Pancreas (tissue), 10 donors: Measurements from ENCODE around the gene STK38L. TPM values are rescaled to one million over a fixed set of nuclear protein-coding genes. Genes with fewer than 3 reads are reported as not detected.
A peak's percentile ranks its signal among the peaks of the same experiment; 100 is the strongest.

ENCODE experiments used
- ATAC-seq, 4 donors: fragments of 200-7000 bp; cut with Tn5 transposase; one replicate each; pipeline versions ENCODE4 v1.8.0 to v1.9.1; 2020; ENCODE audit warnings: mild to moderate bottlenecking in 4 of 4, moderate library complexity in 4 of 4
- DNase-seq, 6 donors: peaks; one replicate each; pipeline ENCODE4 v3.0.0-alpha.2; 2020
- FAIRE-seq: peaks from 2 replicates; lab custom pipeline; 2012; peaks lifted over from hg19 to GRCh38; lab: Jason Lieb, UNC
- H3K27ac ChIP-seq, 4 donors: fragments of 200-600 bp; sonication (generic); 1 replicate in 3 of 4; 2 replicates in 1 of 4; pipeline versions ENCODE4 v1.5.0 to v1.8.0; 2020
- H3K27me3 ChIP-seq, 4 donors: fragments of 200-600 bp; one replicate each; pipeline ENCODE4 v1.8.0; 2021
- H3K36me3 ChIP-seq, 3 donors: fragments of 200-600 bp; sonication (generic) in 1 of 3; one replicate each; pipeline versions ENCODE4 v1.5.0 to v1.8.0; 2020 to 2021
- H3K4me1 ChIP-seq, 3 donors: fragments of 200-600 bp; one replicate each; pipeline ENCODE4 v1.8.0; 2021
- H3K4me3 ChIP-seq, 4 donors: fragments of 200-600 bp; sonication (generic) in 2 of 4; one replicate each; pipeline versions ENCODE4 v1.5.0 to v1.8.0; 2020 to 2021
- H3K9me3 ChIP-seq, 4 donors: fragments of 200-600 bp; one replicate each; pipeline ENCODE4 v1.8.0; 2021
- WGBS, 2 donors: extraction: QIAGEN DNeasy Blood & Tissue Kit; methylation state at CpG; one replicate each; pipeline ENCODE4 v1.1.7; 2013; 5-methylcytosine and 5-hydroxymethylcytosine counted together
- intact Hi-C, 3 donors: fragments of 100-400 bp; cut with DNase I; formaldehyde crosslinking; loops; one replicate each; pipeline versions ENCODE4 v1.11.1 to v1.14.2; 2022
- polyA plus RNA-seq, 2 donors: library from polyadenylated mRNA; stranded (reverse); fragments of 200-250 nt; gene quantifications; one replicate each; pipeline ENCODE4 v1.2.3, GENCODE V29; 2013
- total RNA-seq, 6 donors: library from RNA; stranded (reverse); fragmentation: NEBNext Ultra II Directional in 4 of 6; extraction: Animal tissue kit (Norgen Biotek cat#: 25700) in 4 of 6; gene quantifications; one replicate each; pipeline versions ENCODE4 v1.2.1 to v1.2.4, GENCODE V29; 2021 to 2023
- TF ChIP-seq, protein P1 (sequence below), 4 donors: fragments of 200-600 bp; sonication (generic) in 3 of 4; IDR thresholded peaks; one replicate each; pipeline versions ENCODE4 v1.5.0 to v1.8.0; 2021; ENCODE audit warnings: antibody characterized with exemption in 4 of 4
- donor health status: healthy with polysubstance abuse.
- donor health status: DM: no; HTN: no; CAD: no; lungs with moderate emphysema.
- donor health status: DM: no; HTN: no; CAD: no.
- donor health status: control.
- donor health status: control.
- donor health status: Bipolar disorder and iron deficiency.
- donor health status: DM: yes; HTN: yes; CAD: no.
- donor health status: DM: no; HTN: no; CAD: no.
- donor health status: DM: no; HTN: no; CAD: no.
- donor health status: DM: yes; HTN: yes; CAD: no.

STK38L gene
- total and polyA plus RNA-seq, 8 donors = 6.3 to 49.9 (median 12.0) TPM

DNA sequence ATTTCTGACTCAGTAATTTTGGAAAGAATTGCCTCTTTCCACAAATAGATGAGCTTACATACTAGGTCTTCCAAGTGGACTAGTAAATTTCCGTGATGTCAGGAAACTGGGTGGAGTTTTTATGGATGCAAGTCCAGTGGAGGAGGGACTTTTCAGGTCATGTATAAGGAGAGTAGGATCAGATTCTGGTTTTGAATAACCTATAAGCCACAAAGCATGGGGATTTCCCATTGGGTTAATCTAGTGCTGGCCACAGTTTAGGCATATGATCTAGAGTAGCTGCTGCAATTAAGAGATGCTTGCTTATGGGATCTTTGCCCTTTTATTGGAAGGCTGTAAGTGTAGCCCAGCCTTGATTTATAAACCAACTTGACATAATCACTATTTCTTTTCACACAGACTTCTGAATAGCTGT is 33.8 kb downstream of the STK38L start:
- peaks cover 17 to 43% (median 42%) of the 10 kb centered on the region in 3 donors for H3K4me1 ChIP-seq
- peak in 3 of 4 donors; percentile 50 to 72 (median 69) for ATAC-seq
- TF ChIP-seq, protein P1, sequence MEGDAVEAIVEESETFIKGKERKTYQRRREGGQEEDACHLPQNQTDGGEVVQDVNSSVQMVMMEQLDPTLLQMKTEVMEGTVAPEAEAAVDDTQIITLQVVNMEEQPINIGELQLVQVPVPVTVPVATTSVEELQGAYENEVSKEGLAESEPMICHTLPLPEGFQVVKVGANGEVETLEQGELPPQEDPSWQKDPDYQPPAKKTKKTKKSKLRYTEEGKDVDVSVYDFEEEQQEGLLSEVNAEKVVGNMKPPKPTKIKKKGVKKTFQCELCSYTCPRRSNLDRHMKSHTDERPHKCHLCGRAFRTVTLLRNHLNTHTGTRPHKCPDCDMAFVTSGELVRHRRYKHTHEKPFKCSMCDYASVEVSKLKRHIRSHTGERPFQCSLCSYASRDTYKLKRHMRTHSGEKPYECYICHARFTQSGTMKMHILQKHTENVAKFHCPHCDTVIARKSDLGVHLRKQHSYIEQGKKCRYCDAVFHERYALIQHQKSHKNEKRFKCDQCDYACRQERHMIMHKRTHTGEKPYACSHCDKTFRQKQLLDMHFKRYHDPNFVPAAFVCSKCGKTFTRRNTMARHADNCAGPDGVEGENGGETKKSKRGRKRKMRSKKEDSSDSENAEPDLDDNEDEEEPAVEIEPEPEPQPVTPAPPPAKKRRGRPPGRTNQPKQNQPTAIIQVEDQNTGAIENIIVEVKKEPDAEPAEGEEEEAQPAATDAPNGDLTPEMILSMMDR (IDR thresholded peaks at IDR 0.05) = no peak
- 63 to 80% methylated on average over 1 of the region's 1 CpG for WGBS, 2 donors
- intact Hi-C loops = no loop called here
- no peak overlapping the region for H3K4me3 ChIP-seq
- H3K27ac ChIP-seq = peak overlapping the region in 1 of 4 donors; percentile 39
- DNase-seq = peak in 1 of 6 donors; percentile 66
- H3K27me3 ChIP-seq = no peaks in the 10 kb centered on the region
- FAIRE-seq = peak; percentile 78
- H3K36me3 ChIP-seq = no peaks in the 10 kb centered on the region
- H3K9me3 ChIP-seq = no peaks in the 10 kb centered on the region

DNA sequence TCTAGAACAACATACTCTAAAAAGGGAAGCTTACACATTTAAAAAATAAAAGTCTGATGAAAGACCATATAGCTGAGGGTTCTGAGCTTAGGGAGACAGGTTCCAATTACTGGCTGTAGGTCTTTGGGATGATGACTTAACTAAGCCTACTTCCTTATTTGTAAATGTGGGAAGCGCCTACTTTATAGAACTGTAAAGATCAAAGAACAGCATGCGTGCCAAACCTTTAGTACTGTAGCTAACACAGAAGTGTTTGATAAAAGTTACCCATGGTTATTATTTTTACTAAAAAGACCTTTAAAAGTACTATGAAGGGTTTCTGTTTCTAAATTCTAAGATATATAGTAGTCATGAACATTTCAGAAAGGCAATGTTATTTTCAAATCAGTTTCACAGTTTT is 35.7 kb downstream of the STK38L start:
- no peak overlapping the region for H3K4me3 ChIP-seq
- H3K4me1 ChIP-seq = peaks cover 27 to 37% (median 35%) of the 10 kb centered on the region in 3 donors
- intact Hi-C loops = no loop called here
- H3K36me3 ChIP-seq = no peaks in the 10 kb centered on the region
- H3K9me3 ChIP-seq = no peaks in the 10 kb centered on the region
- peak overlapping the region in 2 of 4 donors; percentile 20 to 26 for H3K27ac ChIP-seq
- ATAC-seq (peak in 3 of 4 donors; percentile 56 to 69 (median 65)), FAIRE-seq (peak; percentile 69), DNase-seq (no peak)
- TF ChIP-seq, protein P1 (IDR thresholded peaks at IDR 0.05) = no peak
- 32 to 53% methylated on average over 2 of the region's 2 CpGs for WGBS, 2 donors
- no peaks in the 10 kb centered on the region for H3K27me3 ChIP-seq

DNA sequence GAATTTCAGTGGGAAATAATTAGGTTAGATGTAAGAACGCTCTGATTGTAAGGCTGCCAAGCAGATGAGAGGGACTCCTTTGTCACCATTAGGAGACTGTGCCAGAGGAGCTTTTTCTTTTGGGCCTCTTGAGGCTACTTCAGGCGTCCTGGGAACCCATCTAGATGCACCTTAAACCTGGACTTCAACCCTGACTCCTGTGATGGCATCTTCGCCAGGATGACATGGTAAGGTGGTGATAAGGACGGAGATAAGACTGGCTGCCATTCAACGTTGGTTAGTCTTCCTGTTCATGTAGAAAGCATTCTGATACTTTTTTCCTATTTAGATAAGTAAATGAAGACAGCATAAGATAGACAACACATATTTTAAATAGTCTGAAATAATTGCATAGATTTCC is 36.3 kb downstream of the STK38L start:
- H3K36me3 ChIP-seq = no peaks in the 10 kb centered on the region
- ATAC-seq (no peak), FAIRE-seq (no peak), DNase-seq (no peak)
- H3K27me3 ChIP-seq = no peaks in the 10 kb centered on the region
- H3K4me1 ChIP-seq = peaks cover 28 to 39% (median 37%) of the 10 kb centered on the region in 3 donors
- H3K9me3 ChIP-seq = no peaks in the 10 kb centered on the region
- intact Hi-C loops = no loop called here
- 54 to 56% methylated on average over 5 of the region's 5 CpGs for WGBS, 2 donors
- H3K4me3 ChIP-seq = no peak overlapping the region
- peak overlapping the region in 1 of 4 donors; percentile 26 for H3K27ac ChIP-seq
- TF ChIP-seq, protein P1 (IDR thresholded peaks at IDR 0.05) = no peak

DNA sequence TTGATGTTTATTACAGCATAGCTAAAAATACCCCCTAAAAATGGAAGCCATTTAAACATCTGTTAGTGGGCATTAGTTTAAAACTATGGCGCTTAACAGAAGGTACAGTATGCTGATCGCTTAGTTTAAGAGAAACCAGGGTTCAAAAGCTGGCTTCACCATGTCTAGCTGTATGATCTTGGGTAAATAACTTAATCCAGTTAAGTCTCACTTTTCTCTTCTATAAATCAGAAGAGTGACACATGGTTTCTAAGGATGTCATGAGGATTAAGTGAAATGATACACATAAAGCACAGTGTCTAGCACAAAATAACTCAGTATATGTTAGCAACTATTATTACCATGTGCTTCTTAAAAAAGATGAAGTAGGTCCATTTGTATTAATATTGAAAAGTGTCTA is 38.7 kb downstream of the STK38L start:
- TF ChIP-seq, protein P1 (IDR thresholded peaks at IDR 0.05) = no peak
- intact Hi-C loops = no loop called here
- no peak for FAIRE-seq

DNA sequence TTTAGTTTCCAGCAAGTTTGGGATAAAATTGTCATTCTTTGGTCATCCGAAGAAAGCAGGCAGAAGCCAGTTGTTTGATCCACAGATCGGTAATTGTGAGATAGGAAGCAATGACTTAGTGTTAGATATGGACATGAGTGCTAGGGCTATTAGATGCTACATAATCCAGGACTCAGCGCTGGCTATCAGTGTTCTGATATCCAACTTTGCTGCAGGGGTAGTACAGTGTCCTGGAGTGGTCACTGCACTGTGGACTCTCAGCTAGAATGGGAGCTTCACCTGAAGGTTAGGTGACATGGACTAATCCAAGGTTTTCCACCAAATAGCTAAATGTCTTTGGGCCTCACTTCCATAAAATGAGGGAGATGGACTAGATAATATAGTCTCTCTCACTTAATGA is 39.9 kb downstream of the STK38L start:
- ATAC-seq = peak in 1 of 4 donors; percentile 29
- Histone ChIP-seq H3K27ac (no peak overlapping the region), H3K36me3 (no peaks in the 10 kb centered on the region), H3K9me3 (no peaks in the 10 kb centered on the region), H3K27me3 (no peaks in the 10 kb centered on the region), H3K4me1 (peaks cover 28 to 35% (median 28%) of the 10 kb centered on the region in 3 donors), H3K4me3 (no peak overlapping the region)
- DNase-seq = no peak
- intact Hi-C loops = no loop called here
- TF ChIP-seq, protein P1 (IDR thresholded peaks at IDR 0.05) = no peak
- 74 to 76% methylated on average over 3 of the region's 3 CpGs for WGBS, 2 donors
- no peak for FAIRE-seq

More for the DNA sequence above, 38.7 kb downstream of the STK38L start:
- DNase-seq (no peak), ATAC-seq (no peak)
- H3K9me3 ChIP-seq = no peaks in the 10 kb centered on the region
- peaks cover 28 to 41% (median 29%) of the 10 kb centered on the region in 3 donors for H3K4me1 ChIP-seq
- H3K27me3 ChIP-seq = no peaks in the 10 kb centered on the region
- no peaks in the 10 kb centered on the region for H3K36me3 ChIP-seq
- WGBS, 2 donors = 93 to 94% methylated on average over 2 of the region's 2 CpGs
- H3K27ac ChIP-seq = no peak overlapping the region
- no peak overlapping the region for H3K4me3 ChIP-seq
